HG03103 (cell line): ENCODE measurements around the gene PCDHGA11.
A peak's percentile ranks its signal among the peaks of the same experiment; 100 is the strongest.
"Not testable (repeated sequence)": the region's sequence is repeated elsewhere in the genome, so short reads cannot be mapped to it uniquely, and the experiment has no call there.

Experiments used
- ATAC-seq: cut with Tn5 transposase; IDR thresholded peaks from one replicate; pipeline ENCODE4 v1.9.1; 2021; ENCODE audit warnings: low read depth; ENCODE audit not compliant: unreplicated experiment

The PCDHGA11 gene

GRCh38 chr5:141420855-141421488 lies at the start of gene PCDHGA11:
Gene PCDHGA11, plus strand, starts transcription at chr5:141421051. Its CDS starts 177 bp downstream, at chr5:141421228.
- ATAC-seq: peak; percentile 42

DNA sequence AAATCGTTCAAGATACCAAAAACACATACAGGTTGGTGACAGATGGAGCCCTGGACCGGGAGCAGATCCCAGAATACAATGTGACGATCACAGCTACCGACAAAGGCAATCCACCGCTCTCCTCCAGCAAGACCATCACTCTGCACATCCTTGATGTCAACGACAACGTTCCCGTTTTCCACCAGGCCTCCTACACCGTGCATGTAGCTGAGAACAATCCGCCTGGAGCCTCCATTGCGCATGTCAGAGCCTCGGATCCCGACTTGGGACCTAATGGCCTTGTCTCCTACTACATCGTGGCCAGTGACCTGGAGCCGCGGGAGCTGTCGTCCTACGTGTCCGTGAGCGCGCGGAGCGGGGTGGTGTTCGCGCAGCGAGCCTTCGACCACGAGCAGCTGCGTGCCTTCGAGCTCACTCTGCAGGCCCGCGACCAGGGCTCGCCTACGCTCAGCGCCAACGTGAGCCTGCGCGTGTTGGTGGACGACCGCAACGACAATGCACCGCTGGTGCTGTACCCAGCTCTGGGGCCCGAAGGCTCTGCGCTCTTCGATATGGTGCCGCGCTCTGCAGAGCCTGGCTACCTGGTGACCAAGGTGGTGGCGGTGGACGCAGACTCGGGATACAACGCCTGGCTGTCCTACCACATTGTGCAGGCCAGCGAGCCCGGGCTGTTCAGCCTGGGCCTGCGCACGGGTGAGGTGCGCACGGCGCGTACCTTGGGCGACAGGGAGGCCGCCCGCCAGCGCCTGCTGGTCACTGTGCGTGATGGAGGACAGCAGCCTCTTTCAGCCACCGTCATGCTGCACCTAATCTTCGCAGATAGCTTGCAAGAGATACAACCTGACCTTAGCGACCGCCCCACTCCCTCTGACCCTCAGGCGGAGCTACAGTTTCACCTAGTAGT lies 49.0 kb upstream of the PCDHGA11 start:
- no peak for ATAC-seq

- no peak for ATAC-seq
Observed at GRCh38 chr5:141373673-141374317, 47.1 kb upstream of the PCDHGA11 start, which contains the start of gene PCDHGA6. Gene PCDHGA6, plus strand, starts transcription at chr5:141373891. Its CDS starts 193 bp downstream, at chr5:141374084.

- no peak for ATAC-seq
Observed at GRCh38 chr5:141374627-141375026, 46.2 kb upstream of the PCDHGA11 start.

- not testable (repeated sequence) for ATAC-seq
Observed at GRCh38 chr5:141375444-141376155, 45.3 kb upstream of the PCDHGA11 start.

DNA sequence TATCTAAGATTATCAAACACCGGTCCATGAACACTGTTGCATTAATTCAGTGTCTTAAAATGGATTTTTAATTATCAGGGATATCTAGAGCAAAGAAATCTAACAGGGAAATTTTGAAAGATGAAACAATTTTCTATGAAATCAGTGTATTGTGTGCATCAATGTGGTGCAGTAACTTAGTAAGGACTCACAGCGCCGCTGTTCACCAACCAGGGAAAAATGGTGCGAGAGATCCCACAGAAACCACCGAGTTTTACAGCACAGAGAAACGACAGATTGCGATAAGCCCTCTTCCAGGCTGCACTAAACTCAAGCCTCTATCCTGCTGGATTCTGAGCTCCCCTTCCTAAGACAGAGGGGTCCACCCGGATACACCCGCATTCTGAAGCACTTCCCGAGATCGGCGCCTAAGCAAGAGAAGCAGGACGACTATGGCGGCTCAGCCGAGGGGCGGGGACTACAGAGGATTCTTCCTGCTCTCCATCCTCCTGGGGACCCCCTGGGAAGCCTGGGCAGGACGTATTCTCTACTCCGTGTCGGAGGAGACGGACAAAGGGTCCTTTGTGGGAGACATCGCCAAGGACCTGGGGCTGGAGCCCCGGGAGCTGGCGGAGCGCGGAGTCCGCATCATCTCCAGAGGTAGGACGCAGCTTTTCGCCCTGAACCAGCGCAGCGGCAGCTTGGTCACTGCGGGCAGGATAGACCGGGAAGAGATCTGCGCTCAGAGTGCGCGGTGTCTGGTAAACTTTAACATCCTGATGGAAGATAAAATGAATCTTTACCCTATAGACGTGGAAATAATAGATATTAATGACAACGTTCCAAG lies 38.2 kb upstream of the PCDHGA11 start, which contains the start of gene PCDHGA7:
PCDHGA7 (plus strand) TSS at position 274 of the 826 bp plus-strand sequence; CDS start at position 432, 158 bp downstream.
- no peak for ATAC-seq

- ATAC-seq: no peak
Observed at GRCh38 chr5:141383345-141383744, 37.5 kb upstream of the PCDHGA11 start.

DNA sequence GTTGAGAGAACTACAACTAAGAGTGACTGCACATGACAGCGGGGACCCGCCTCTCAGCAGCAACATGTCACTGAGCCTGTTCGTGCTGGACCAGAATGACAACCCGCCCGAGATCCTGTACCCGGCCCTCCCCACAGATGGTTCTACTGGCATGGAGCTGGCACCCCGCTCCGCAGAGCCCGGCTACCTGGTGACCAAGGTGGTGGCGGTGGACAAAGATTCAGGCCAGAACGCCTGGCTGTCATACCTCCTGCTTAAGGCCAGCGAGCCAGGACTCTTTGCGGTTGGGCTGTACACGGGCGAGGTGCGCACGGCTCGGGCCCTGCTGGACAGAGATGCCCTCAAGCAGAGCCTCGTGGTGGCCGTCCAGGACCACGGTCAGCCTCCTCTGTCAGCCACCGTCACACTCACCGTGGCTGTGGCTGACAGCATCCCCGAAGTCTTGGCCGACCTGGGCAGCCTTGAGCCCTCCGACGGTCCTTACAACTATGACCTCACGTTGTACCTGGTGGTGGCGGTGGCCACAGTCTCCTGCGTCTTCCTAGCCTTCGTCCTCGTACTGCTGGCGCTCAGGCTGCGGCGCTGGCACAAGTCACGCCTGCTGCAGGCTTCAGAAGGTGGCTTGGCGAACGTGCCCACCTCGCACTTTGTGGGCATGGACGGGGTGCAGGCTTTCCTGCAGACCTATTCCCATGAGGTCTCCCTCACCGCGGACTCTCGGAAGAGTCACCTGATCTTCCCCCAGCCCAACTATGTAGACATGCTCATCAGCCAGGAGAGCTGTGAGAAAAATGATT lies 36.2 kb upstream of the PCDHGA11 start:
- ATAC-seq: no peak

DNA sequence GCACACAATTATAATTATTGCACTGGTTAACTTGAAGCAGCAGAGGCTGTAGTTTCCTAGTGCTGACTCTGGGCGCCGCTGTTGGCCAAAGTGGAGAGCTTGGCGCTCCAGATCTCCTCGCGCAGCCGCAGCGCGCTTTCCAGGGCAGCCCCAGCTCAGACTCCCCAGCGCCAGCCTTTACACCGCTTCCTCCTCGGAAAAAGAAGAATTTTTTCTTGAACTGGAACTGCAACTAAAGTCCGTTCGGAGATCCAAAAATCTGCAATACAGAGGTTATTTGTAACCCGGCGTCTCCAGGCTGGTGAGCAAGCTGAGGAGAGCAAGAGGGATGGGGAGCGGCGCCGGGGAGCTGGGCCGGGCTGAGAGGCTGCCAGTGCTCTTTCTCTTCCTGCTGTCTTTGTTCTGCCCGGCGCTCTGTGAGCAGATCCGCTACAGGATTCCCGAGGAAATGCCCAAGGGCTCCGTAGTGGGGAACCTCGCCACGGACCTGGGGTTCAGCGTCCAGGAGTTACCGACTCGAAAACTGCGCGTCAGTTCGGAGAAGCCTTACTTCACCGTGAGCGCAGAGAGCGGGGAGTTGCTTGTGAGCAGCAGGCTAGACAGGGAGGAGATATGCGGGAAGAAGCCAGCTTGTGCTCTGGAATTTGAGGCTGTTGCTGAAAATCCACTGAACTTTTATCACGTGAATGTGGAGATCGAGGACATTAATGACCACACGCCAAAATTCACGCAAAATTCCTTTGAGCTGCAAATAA lies 33.1 kb upstream of the PCDHGA11 start, which contains the start of gene PCDHGB4:
PCDHGB4 (plus strand) TSS at position 142 of the 755 bp plus-strand sequence; CDS start at position 329, 187 bp downstream.
- peak; percentile 51 for ATAC-seq

- ATAC-seq: no peak
Observed at GRCh38 chr5:141388661-141389060, 32.2 kb upstream of the PCDHGA11 start.

- no peak for ATAC-seq
Observed at GRCh38 chr5:141389153-141390042, 31.5 kb upstream of the PCDHGA11 start.

DNA sequence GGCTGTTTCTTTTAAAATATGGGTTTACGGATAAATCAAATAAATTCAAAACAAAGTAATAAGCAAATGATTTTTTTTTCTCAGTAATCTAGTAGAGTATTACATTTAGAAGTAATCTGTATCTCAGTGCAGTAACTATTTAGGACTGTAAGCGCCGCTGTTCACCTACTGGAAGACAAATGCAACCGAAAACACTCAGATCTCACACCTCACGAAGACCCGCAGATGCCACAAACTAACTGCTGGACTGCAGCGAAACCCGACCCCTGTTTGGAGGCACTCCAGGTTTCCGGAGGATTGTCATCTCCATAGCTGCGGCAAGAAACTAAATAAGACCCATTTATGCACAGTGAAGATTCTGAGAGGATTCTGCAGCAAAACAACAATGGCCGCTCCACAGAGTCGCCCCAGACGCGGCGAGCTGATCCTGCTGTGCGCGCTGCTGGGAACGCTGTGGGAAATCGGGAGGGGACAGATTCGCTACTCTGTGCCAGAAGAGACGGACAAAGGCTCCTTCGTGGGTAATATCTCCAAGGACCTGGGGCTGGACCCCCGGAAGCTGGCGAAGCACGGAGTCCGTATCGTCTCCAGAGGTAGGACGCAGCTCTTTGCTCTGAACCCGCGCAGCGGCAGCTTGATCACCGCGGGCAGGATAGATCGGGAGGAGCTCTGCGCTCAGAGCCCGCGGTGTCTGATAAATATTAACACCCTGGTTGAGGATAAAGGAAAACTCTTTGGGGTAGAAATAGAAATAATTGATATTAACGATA lies 28.2 kb upstream of the PCDHGA11 start, which contains the start of gene PCDHGA8:
PCDHGA8 (plus strand) TSS at position 205 of the 770 bp plus-strand sequence; CDS start at position 386, 181 bp downstream.
- ATAC-seq: no peak

DNA sequence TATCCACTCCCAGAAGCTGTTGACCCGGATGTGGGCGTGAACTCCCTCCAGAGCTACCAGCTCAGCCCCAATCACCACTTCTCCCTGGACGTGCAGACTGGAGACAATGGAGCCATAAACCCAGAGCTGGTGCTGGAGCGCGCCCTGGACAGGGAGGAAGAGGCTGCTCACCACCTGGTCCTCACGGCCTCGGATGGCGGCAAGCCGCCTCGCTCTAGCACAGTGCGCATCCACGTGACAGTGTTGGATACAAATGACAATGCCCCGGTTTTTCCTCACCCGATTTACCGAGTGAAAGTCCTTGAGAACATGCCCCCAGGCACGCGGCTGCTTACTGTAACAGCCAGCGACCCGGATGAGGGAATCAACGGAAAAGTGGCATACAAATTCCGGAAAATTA lies 27.6 kb upstream of the PCDHGA11 start:
- no peak for ATAC-seq

DNA sequence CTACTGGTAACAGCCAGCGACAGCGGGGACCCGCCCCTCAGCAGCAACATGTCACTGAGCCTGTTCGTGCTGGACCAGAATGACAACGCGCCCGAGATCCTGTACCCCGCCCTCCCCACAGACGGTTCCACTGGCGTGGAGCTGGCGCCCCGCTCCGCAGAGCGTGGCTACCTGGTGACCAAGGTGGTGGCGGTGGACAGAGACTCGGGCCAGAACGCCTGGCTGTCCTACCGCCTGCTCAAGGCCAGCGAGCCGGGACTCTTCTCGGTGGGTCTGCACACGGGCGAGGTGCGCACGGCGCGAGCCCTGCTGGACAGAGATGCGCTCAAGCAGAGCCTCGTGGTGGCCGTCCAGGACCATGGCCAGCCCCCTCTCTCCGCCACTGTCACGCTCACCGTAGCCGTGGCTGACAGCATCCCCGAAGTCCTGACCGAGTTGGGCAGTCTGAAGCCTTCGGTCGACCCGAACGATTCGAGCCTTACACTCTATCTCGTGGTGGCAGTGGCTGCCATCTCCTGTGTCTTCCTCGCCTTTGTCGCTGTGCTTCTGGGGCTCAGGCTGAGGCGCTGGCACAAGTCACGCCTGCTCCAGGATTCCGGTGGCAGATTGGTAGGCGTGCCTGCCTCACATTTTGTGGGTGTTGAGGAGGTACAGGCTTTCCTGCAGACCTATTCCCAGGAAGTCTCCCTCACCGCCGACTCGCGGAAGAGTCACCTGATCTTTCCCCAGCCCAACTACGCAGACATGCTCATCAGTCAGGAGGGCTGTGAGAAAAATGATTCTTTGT lies 26.3 kb upstream of the PCDHGA11 start:
- ATAC-seq: not testable (repeated sequence)
